ENCODE data around the gene SEMA3E. TPM values are rescaled to one million over a fixed set of nuclear protein-coding genes. Genes with fewer than 3 reads are reported as not detected.

SEMA3E gene
- total RNA-seq, 1 experiment from 2014 or later = 2.5 TPM

GRCh38 chr7:83447681-83448080 is 201.3 kb downstream of the SEMA3E start:
- peaks cover 68% of the 10 kb centered on the region for H3K4me1 Mint-ChIP-seq
- no peaks in the 10 kb centered on the region for H3K36me3 Mint-ChIP-seq
- POLR2A ChIA-PET = no interaction called here
- ATAC-seq (no peak), DNase-seq (ENCODE audit: low spot score) (no peak)
- no peaks in the 10 kb centered on the region for H3K27me3 Mint-ChIP-seq (ENCODE audit: low read depth)
- TF ChIP-seq FOXK1 (CRISPR knock-in tag; IDR thresholded peaks at IDR 0.05) (no peak), TP53 (CRISPR knock-in tag; IDR thresholded peaks at IDR 0.05) (no peak), ELF4 (CRISPR knock-in tag; IDR thresholded peaks at IDR 0.05; ENCODE audit: low read depth) (no peak), E2F1 (CRISPR knock-in tag; IDR thresholded peaks at IDR 0.05) (no peak), ZBTB21 (CRISPR knock-in tag; IDR thresholded peaks at IDR 0.05; ENCODE audit: borderline replicate concordance) (no peak), RORB (CRISPR knock-in tag; IDR thresholded peaks at IDR 0.05) (no peak), NR2C2 (CRISPR knock-in tag; IDR thresholded peaks at IDR 0.05) (no peak), TEAD1 (CRISPR knock-in tag; IDR thresholded peaks at IDR 0.05) (no peak), ZNF281 (CRISPR knock-in tag; IDR thresholded peaks at IDR 0.05) (no peak), FOXJ3 (CRISPR knock-in tag; IDR thresholded peaks at IDR 0.05; ENCODE audit: borderline replicate concordance) (no peak), CREB1 (CRISPR knock-in tag; IDR thresholded peaks at IDR 0.05) (no peak), HMGXB4 (CRISPR knock-in tag; IDR thresholded peaks at IDR 0.05) (no peak), MYBL2 (CRISPR knock-in tag; IDR thresholded peaks at IDR 0.05) (no peak)
- TF ChIP-seq, protein P1, sequence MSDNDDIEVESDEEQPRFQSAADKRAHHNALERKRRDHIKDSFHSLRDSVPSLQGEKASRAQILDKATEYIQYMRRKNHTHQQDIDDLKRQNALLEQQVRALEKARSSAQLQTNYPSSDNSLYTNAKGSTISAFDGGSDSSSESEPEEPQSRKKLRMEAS (CRISPR knock-in tag; IDR thresholded peaks at IDR 0.05) = no peak
- TF ChIP-seq, protein P2, sequence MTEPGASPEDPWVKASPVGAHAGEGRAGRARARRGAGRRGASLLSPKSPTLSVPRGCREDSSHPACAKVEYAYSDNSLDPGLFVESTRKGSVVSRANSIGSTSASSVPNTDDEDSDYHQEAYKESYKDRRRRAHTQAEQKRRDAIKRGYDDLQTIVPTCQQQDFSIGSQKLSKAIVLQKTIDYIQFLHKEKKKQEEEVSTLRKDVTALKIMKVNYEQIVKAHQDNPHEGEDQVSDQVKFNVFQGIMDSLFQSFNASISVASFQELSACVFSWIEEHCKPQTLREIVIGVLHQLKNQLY (CRISPR knock-in tag; IDR thresholded peaks at IDR 0.05) = no peak
- TF ChIP-seq, protein P3, sequence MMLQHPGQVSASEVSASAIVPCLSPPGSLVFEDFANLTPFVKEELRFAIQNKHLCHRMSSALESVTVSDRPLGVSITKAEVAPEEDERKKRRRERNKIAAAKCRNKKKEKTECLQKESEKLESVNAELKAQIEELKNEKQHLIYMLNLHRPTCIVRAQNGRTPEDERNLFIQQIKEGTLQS (CRISPR knock-in tag; conservative IDR thresholded peaks at IDR 0.05) = no peak
- TF ChIP-seq, protein P4, sequence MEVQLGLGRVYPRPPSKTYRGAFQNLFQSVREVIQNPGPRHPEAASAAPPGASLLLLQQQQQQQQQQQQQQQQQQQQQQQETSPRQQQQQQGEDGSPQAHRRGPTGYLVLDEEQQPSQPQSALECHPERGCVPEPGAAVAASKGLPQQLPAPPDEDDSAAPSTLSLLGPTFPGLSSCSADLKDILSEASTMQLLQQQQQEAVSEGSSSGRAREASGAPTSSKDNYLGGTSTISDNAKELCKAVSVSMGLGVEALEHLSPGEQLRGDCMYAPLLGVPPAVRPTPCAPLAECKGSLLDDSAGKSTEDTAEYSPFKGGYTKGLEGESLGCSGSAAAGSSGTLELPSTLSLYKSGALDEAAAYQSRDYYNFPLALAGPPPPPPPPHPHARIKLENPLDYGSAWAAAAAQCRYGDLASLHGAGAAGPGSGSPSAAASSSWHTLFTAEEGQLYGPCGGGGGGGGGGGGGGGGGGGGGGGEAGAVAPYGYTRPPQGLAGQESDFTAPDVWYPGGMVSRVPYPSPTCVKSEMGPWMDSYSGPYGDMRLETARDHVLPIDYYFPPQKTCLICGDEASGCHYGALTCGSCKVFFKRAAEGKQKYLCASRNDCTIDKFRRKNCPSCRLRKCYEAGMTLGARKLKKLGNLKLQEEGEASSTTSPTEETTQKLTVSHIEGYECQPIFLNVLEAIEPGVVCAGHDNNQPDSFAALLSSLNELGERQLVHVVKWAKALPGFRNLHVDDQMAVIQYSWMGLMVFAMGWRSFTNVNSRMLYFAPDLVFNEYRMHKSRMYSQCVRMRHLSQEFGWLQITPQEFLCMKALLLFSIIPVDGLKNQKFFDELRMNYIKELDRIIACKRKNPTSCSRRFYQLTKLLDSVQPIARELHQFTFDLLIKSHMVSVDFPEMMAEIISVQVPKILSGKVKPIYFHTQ (CRISPR knock-in tag; IDR thresholded peaks at IDR 0.05) = no peak
- TF ChIP-seq, protein P5, sequence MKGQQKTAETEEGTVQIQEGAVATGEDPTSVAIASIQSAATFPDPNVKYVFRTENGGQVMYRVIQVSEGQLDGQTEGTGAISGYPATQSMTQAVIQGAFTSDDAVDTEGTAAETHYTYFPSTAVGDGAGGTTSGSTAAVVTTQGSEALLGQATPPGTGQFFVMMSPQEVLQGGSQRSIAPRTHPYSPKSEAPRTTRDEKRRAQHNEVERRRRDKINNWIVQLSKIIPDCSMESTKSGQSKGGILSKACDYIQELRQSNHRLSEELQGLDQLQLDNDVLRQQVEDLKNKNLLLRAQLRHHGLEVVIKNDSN (CRISPR knock-in tag; IDR thresholded peaks at IDR 0.05) = no peak
- H3K9me3 Mint-ChIP-seq = no peaks in the 10 kb centered on the region
- H3K27ac Mint-ChIP-seq = no peak overlapping the region
- CTCF ChIA-PET = no interaction called here
- H3K4me3 Mint-ChIP-seq = no peak overlapping the region
